Hypothalamus (tissue), 51 donors: ENCODE data around the gene HDAC1.

Experiments used
- DNase-seq, 51 donors: peaks; one replicate each; lab custom pipeline; 2025; lab: John Stamatoyannopoulos, UW

Gene HDAC1

GRCh38 chr1:32363713-32364112 is 71.8 kb downstream of the HDAC1 start:
- no peak for DNase-seq

- no peak for DNase-seq
Observed at GRCh38 chr1:32364836-32365235, 73.0 kb downstream of the HDAC1 start.

GRCh38 chr1:32365445-32365844 is 73.6 kb downstream of the HDAC1 start:
- no peak for DNase-seq

- no peak for DNase-seq
Observed at GRCh38 chr1:32367912-32368635, 76.2 kb downstream of the HDAC1 start.

- no peak for DNase-seq
Observed at GRCh38 chr1:32372149-32372756, 80.4 kb downstream of the HDAC1 start.

GRCh38 chr1:32373996-32374592 is 82.2 kb downstream of the HDAC1 start:
- DNase-seq = no peak

GRCh38 chr1:32376199-32376598 is 84.3 kb downstream of the HDAC1 start:
- DNase-seq = no peak

GRCh38 chr1:32377541-32378220 is 85.8 kb downstream of the HDAC1 start:
- peak in 1 of 51 donors; percentile 24 for DNase-seq

GRCh38 chr1:32380057-32380456 is 88.2 kb downstream of the HDAC1 start:
- no peak for DNase-seq
